NT2/D1 (cell line): ENCODE measurements around the gene SNX13.

Experiments used
- YY1 ChIP-seq: IDR thresholded peaks from 2 replicates; pipeline ENCODE4 v1.6.1; 2011; ENCODE audit not compliant: insufficient read length, insufficient read depth
- ZNF274 ChIP-seq: IDR thresholded peaks from 2 replicates; pipeline ENCODE4 v1.6.1; 2011; ENCODE audit warnings: mild to moderate bottlenecking, low read depth, low read length

DNA sequence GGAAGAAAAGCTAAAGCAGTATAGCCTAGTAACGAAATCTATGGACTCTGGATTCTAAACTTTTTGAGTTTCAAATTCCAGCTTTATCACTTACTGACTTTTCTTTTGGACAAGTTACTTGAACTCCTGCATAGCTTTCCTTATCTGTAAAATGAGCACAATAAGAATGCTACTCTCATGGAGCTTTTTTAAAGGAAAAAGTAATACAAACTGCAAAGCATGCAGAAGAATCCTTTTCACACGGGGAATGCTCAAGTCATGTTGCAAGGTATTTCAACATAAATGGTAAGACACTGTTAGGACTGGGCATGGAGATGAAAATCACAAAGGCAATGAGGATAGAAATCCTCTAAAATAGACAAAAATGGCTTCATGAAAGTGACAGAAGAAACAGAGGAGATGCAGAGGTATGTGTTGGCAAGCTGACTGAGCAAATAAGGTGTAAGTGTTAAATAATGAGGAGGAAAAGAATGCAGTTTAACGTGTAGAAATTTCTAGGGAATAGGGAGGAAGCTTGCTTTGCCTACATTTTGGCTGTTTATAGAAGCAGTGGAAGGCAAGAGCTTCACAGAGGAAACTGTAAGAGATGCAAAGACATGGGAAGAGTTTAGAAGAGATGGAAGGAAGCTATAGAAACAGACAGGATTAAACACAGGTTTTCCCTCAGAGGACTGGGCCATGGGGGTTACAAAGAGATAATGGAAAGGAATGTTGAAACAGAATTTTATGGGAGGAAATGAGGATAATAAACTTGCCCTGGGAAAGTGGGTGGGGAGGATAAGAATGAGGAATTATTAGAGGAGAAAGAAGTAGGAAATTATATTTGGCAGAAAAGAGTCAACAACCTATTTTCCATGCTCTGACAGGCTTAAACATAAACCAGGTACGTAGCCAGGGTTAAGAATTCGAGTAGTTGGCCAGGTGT, 28.8 kb upstream of the SNX13 start:
- TF ChIP-seq ZNF274 (no peak), YY1 (no peak)
